DMS53 treated with DMSO at 0.1 percent for 48 hours (cell line): Measurements from ENCODE around the gene CCR7.

ENCODE experiments used
- DNase-seq: peaks from one replicate; lab custom pipeline; 2025; ENCODE audit not compliant: unreplicated experiment; lab: John Stamatoyannopoulos, UW

Gene CCR7, protein sequence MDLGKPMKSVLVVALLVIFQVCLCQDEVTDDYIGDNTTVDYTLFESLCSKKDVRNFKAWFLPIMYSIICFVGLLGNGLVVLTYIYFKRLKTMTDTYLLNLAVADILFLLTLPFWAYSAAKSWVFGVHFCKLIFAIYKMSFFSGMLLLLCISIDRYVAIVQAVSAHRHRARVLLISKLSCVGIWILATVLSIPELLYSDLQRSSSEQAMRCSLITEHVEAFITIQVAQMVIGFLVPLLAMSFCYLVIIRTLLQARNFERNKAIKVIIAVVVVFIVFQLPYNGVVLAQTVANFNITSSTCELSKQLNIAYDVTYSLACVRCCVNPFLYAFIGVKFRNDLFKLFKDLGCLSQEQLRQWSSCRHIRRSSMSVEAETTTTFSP

DNA sequence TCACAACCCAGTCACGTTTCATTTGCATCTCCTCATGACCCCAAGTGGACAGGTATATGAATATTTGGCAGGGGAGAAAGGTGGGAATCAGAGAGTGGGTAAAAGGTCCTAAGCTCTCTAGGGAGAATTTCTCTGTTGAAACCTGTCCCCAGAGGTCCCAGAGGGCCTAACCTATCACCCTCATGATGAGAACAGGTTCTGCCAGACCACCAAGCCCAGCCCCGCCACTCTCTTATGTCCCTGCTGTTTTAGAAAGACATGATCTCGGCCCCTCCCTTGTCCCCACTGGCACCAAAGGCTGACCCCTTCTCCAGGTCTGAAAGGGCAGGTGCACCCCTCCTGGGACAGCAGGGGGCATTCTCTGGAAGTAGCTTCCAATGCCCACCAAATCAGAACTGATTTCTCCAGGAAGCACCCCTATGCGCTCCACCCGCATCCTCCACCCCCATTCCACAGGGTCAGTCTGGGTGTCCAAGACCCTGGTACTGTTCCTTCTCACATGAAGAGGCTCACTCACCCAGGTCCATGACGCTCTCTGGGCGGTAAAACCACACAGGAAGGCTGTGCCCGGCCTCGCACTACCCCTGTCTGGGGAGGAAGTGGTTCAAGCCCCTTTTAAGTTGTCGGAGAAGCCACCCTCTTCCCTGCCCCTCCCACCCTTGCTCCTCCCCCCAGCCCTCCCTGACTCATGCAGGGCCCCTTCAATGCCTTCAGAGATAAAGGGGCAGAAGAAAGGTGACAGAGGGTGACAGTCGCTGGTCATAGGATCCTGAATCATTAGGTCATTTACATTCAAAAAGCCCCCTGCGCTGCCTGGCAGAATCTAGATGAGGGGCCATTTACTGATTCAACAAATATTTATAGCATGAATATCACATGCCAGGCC, at the start of gene CCR7:
Gene CCR7, minus strand, starts transcription at position 590 of the 886 bp plus-strand sequence. Its CDS starts 63 bp downstream, at position 527.
- no peak for DNase-seq

DNA sequence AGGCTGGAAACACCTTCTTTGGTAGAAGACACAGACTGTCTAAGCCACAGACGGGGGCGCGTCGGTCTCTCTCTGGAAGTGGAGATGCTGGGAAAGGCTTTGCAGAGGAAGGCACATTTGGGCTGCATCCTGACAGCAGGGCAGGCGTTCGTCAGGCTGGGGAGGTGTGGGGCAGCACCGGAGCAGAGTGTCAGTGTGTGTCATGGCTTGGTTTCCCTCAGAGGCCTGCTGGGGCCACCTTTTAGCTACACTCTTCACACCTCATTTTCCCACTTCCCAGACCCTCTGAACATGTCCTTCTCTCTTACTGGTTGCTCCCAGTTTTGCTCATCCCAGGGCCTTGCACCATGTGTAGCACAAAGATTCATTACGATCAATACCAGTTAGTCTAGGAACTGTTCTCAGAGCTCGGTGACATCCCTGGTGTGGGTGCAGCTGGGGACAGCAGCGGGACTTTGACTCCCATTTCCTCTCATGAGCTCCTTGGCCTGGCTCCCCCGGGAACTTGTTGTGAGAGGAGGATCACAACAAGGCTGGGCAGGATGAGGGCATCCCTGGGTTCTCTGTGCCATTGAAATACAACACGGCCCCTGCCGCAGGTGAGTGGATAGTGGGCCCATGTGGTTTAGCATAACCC, 49.3 kb upstream of the CCR7 start:
- no peak for DNase-seq

DNA sequence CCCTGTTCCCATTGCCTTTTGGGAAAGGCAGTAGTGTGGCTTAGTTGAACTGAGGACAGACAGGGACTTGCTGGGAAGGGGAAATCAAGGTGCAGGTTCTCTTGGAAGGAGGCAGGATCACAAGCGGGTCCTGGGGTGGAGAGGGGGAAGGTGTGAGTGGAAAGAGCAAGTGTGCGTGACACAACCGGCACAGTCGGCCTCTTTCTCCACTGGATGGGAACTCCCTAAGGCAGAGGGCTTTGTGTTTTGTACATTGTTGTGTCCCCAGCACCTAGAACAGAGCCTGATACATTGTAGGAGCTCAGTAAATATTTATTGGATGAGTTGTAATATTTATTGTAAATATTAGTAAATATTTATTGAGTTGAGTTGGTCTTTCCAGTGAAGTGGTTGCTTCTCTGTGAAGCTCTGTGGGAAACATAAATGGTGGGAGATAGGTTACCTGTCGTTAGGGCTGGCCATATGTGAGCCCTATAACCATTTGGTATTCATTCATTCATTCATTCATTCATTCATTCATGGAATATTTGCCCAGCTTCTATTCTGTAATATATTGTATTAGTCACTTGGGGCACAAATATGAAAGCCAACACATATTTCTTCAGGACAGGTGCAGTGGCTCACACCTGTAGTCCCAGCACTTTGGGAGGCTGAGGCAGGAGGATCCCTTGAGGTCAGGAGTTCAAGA, 48.3 kb upstream of the CCR7 start:
- DNase-seq: no peak

DNA sequence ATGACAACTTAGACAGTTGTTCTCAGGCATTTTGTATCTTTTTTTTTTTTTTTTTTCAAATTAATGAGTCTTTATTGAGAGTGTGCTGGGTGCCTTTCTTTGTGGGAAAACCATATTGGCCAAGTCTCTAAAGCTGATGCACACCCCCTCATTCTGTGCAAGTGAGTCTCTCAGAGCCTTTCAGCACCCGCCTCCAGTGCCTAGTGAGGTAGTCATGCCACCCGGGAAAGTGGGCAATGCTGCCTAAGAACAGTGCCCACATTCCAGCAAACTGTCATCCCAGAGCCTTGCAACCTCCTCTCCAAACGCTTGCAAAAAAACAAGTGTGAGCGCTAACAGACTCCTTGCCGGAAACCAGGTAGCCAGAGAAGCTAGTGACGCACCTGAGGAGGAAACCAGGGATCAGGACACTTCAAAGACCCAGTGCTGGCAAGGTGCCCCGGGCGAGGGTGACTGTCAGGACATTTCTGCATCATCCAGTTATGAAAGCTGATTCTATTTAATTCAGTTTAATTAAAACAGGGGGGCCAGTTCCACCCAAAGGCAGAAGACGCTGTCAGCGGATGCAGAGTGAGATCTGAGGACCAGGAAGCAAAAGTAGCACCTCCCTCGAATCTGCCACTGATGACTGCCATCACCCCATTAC, 47.5 kb upstream of the CCR7 start:
- peak; percentile 16 for DNase-seq

DNA sequence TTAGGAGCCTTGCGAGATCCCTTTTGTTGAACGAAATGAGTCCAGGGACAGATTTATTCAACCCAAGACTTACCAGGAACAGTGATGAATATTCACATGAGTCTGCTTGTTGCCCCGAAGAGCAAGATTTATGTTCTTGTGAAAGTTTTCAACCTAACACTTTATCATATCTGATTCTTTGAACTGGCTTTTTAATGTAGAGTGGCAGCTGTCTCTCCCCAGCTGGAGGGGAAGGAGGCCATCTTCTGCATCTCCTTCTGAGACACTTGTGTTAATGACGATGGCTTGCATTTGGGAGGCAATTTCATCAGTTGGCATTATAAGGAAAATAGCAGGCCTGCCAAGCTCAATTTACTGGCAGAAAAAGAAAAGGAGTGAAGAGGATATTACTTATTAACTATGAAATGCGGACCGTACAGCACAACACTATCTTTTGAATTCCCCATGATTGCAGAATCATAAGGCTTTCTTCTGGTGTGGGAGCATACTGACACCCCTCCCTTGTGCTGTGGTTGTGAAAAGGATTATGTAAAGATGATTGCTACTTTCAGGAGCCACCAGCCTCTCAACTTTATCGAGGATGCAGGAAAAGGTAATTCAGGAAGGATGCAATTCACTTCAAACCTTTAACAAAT, 46.7 kb upstream of the CCR7 start:
- no peak for DNase-seq

DNA sequence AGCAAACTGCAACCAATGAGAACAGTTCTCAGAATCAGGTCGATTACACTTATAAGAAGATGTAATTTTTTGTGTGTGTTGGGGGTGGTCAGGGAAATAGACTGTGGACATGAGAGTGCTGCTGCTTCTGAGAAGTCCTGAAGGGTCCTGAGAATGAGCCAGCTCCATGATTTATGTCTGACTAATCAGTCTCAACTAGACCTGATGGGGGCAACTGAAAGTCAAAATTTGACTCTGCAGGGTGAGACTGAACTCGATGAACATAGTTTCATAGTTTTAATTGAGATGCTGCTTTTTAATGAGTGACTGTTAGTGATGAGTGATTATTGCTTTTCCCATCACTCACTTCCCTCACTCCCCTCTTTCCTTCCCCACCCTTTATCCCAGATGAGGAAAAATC, 45.1 kb upstream of the CCR7 start:
- DNase-seq: no peak

DNA sequence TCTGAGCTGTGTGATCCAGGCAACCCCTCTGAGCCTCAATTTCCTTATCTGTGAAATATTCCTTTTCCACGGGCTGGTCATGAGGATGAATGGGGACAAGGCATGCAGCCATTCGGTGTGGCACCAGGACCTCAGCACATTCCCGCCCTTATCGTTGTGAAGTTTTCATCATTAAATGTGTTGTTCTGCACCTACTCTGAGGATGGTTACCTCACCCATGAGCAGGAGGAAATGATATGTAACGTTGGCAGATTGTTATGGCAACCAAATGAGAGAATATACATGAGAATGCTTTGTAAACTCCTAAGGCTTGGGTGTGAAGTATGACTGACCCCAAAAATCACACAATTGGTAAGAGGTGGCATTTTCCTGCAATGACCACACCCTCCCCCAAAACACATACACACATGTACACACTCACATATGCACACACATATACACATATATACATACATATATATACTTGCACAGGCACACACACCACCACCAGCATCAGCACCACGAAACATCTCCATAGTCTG, 42.8 kb upstream of the CCR7 start:
- DNase-seq: no peak

DNA sequence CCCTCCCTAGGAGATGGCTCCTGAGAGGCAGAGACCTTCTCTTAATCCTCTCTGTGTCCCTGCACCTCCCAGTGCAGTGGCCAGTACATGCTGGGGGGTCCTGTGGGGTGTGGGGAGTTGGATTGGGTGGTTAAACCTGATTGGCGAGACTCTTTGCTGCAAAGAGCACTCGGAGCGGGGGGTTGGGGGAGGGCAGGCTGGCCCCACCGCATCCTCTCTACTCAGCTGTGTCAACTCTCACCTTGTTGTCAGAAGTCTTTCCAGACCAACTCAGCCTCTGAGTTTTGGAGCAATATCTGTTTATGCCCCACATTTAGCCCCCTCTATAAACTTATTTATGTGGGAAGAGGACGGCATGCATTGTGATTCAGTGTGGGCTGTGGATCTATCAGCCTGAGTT, 42.4 kb upstream of the CCR7 start:
- DNase-seq: no peak

DNA sequence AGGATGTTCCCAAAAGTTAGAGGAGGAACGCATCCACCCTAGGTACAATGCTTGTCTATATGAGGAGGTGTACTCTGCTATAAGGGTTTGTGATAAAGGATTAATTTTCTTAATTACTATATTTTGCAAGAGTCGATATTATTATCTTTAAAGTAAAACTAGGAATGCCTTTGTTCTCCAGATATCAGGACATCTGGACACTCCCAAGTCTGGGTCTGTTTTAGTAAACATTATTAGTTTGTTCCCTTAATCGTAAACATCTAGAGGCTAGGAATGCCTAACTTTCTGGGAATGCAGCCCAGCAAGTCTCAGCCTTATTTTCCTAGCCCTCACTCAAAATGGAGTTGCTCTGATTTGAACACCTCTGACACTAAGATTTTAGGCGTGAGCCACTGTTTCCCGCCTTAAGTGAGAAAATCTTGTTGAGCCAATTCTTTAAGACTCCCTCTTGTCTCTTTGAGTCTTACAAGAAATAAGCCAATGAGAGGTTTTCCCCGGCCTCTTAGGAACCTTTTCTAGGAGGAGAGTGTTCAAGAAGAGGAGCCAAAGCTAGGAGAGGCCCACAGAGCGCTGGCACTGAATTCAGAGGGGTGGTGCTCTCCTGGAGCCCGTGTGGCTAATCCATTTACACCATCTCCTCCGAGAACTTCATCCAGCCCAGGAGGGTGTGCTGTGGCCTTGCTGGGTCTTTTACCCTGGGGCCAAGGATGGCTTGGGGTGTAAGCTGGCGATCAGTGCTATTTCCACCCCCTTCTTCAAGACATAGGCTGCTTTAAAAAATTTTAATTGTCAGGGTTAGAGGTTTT, 41.5 kb upstream of the CCR7 start:
- no peak for DNase-seq

DNA sequence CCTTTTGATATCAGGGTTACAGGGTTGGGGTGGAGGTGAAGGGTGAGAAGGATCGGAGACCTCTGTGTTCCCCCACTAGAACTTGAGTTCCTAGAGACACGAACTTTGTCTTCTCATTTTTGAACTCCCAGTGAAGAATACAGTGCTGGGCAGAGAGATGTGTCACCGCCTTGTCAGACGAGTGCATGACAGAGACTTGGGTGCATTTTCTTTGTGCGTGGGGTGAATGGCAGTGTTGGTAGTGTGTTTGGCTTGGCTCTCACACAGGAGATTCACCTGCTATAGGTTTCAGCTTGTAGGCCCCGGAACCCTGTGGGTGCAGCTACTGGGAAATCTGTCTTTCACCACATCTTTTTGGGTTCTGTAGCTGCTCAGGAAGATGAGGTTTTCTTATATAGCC, 40.0 kb upstream of the CCR7 start:
- no peak for DNase-seq

DNA sequence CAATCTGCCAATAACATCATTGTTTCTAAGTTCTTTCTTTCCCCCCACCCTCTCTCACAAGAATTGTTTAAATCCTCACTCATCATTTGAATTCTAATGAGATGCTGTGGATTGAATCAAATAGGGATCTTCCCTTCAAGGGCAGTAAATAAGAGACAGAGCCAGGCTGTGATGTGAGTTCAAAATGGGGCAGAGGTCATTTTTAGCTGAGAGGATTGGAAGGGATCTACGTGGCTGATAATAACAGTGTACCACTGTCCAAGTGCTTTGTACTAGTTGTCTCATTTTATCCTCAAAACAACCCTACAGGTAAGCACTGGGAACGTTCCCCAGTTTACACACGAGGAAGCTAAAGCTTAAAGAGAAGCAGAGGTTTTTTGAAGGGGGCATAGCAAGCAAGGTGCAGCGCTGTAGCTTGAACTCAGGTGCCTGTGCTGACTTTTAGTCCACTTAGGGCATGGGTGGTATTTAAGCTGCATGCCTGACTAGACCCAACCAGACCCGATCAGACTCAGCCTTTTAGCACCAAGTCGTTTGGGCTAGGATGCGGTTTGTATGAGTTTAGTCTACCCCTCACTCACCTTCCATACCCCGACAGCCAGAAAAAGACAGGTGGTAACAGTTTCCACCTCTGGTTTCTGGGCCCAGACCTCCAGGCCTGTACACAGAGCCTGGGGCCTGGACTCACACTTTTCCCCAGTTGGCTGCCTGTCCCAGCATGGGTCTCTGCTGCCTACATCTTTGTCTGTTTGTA, 39.2 kb upstream of the CCR7 start:
- DNase-seq: no peak

DNA sequence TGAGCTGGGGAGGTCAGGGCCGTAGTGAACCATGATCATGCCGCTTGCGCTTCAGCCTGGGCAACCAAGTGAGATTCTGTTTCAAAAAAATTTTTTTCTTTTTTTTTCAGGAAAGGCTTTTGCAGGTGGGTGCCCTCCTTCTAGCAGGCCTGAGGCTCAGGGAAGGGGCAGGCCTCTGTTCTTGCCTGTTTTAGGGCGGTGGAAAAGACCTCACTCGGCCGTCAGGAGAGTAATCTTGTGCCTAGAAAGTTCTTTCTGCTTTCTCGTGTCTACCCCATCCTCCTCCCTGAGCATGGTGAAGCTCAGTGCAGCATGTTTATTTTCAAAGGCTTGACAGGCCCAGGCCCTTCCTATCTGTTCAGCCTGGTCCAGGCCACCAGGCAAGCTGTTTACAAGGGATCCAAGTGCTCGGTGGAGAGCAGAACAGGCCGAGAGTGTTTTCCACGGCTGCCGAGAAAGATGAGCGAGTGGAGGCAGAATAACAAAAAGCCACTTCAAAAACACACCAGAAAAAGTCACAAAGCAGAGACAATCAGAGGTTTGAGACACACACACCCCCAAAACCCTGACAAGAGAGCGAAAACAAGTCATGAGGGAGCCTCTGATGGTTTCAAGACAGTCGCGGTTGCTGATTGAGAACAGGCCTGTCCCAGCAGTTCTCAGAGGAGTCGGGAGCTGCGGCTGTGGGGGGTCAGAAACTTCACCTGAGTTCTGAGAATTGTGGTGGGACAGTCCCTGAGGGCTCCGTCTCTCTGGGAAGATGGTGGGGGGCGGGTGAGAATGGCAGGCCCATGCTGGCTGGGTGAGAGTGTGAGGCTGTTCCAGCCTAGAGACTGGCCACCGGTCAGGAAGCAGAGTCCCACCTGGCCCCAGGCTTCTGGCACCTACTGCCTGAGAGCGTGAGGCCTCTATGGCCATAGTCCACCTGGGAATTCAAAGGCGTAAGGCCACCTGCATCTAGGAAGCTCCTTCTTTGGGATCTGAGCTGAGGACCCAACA, 37.5 kb upstream of the CCR7 start:
- no peak for DNase-seq

DNA sequence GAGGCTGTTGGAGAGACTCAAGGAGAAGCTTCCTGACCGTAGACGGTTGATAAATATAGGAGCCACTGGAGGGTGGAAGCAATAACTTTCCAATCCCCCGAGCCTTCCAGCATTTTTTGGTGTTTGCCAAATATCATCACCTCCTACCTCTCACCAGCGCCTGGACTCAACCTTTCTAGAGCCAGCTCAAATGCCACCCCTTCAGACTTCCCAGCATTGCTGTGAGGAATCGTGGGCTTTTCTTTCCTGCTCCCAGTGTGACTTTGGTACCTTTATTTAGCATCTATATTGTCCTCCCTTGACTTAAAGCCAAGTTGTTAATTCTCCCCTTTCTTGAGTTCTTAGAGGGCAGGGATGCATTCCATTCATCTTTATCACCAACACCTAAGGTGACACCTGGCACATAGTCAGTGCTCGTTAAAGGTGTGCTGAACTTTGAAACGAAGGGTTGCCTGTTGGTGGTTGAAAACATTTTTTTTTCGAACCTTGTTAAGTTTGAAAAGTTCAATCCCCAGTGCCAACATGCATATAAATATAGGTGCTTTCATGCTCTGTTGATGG, 35.3 kb upstream of the CCR7 start:
- DNase-seq: no peak

DNA sequence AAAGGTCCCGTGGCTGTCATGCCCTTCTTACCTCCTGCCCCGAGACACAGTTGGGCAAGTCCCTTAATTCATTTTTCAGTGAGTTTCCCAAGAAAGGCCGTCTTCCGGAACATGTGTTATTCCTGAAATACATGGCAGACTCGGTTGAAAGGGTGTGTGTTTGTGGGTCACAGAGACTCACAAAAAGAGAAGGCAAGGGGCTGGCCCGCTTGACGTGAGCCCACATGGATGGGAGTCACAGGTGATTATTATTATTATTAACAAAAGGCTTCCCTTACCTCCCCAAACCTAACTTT, 34.1 kb upstream of the CCR7 start:
- no peak for DNase-seq

DNA sequence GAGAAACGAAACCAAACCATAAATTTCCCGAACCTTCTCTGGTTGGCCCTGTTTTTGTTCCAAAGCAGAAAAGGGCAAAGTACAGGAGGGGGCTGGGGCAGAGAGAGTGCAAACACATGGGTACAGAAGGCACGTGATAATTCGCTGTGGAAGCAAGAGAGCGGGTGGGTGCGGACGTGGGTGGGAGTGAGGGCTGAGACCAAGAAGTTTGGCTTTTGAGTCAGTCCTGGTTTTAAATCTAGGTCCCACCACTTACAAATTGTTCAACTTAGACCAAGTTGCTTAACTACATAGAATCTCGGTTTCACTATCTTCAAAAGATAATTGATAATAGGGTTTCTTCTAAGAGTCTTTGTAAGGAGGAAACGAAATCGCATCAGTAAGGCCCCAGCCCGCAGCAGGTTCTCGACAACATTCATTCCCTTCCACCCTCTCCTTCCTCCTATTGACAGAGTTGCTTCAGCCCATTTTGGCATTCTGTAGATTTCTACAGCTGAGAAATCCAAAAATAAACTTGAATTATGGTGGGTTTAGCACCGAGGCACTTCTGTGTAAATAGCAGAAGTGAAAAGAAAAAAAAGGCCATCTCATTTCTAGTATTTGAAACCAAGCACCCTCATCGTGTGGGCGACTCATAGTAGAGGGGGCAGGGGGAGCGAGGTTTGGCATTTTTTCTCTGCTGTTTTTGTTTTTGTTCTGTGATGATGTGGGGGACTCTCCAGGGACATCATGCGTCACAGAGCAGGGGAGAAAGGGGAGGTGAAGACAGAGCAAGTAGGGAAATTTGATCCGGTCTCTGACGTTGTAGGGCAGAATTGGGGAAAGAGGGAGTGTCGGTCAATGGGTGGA, 33.6 kb upstream of the CCR7 start:
- no peak for DNase-seq

DNA sequence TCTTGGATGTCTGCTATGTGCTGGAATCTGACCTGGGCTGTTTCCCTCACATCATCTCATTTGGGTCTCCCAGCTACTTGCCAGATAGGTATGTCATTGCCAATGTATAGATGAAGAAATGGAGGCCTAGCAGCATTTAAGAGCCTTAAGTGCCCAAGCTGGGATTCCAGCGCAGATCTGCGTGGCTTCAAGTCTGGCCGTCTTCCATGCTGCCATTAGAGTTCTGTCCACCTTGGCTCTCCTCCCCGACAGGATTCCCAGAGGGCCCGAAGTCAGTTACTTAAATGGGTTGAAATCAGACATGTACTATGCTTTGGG, 33.0 kb upstream of the CCR7 start:
- no peak for DNase-seq
